Breast epithelium (tissue), 3 donors: ENCODE data around the gene KLRD1.

ENCODE experiments used
- CTCF ChIP-seq, 3 donors: fragments of 450-650 bp; IDR thresholded peaks; one replicate each; pipeline ENCODE4 v1.5.1; 2016 to 2017; ENCODE audit warnings: antibody characterized with exemption in 3 of 3, mild to moderate bottlenecking in 3 of 3, moderate library complexity in 3 of 3
- POLR2A ChIP-seq: fragments of 450-650 bp; IDR thresholded peaks from one replicate; pipeline ENCODE4 v1.6.1; 2016; ENCODE audit warnings: antibody characterized with exemption, mild to moderate bottlenecking, moderate library complexity
- POLR2AphosphoS5 ChIP-seq, 3 donors: sonication (generic); formaldehyde crosslinking; IDR thresholded peaks; one replicate each; pipeline ENCODE4 v1.6.1; 2017; ENCODE audit warnings: antibody characterized with exemption in 3 of 3

GRCh38 chr12:10362828-10363657 lies 55.4 kb downstream of the KLRD1 start:
- TF ChIP-seq CTCF (IDR thresholded peaks at IDR 0.05) (no peak), POLR2AphosphoS5 (IDR thresholded peaks at IDR 0.05) (no peak), POLR2A (no peak)
